Activated T-cell treated with anti-CD3 and anti-CD28 coated beads for 4 hours (primary cell): ENCODE results near the gene MAS1.
"Not testable (repeated sequence)": the region's sequence is repeated elsewhere in the genome, so short reads cannot be mapped to it uniquely, and the experiment has no call there.

Experiments
- DNase-seq: peaks from one replicate; pipeline ENCODE4 v3.0.0-alpha.2; 2020

MAS1 gene

GRCh38 chr6:159890792-159891191 lies at the start of gene MAS1:
TSS of gene MAS1 (plus strand) at chr6:159890988. CDS start at chr6:159906956, 15,968 bp downstream.
- DNase-seq: no peak

GRCh38 chr6:159842035-159842434 lies 48.8 kb upstream of the MAS1 start:
- no peak for DNase-seq

- no peak for DNase-seq
These were observed 45.8 kb upstream of the MAS1 start for GRCh38 chr6:159844737-159845645.

- DNase-seq: not testable (repeated sequence)
These were observed 42.2 kb upstream of the MAS1 start for GRCh38 chr6:159848552-159848951.

- not testable (repeated sequence) for DNase-seq
These were observed 40.9 kb upstream of the MAS1 start for GRCh38 chr6:159849851-159850250.

GRCh38 chr6:159852877-159853276 lies 37.9 kb upstream of the MAS1 start:
- no peak for DNase-seq

GRCh38 chr6:159853754-159854153 lies 37.0 kb upstream of the MAS1 start:
- no peak for DNase-seq

GRCh38 chr6:159854959-159855358 lies 35.8 kb upstream of the MAS1 start:
- no peak for DNase-seq

GRCh38 chr6:159858259-159858658 lies 32.5 kb upstream of the MAS1 start:
- DNase-seq: no peak

GRCh38 chr6:159860482-159860881 lies 30.3 kb upstream of the MAS1 start:
- DNase-seq: no peak

GRCh38 chr6:159862103-159862502 lies 28.7 kb upstream of the MAS1 start:
- no peak for DNase-seq

- DNase-seq: peak; percentile 19
These were observed 27.4 kb upstream of the MAS1 start for GRCh38 chr6:159863341-159863740.

GRCh38 chr6:159865226-159865920 lies 25.4 kb upstream of the MAS1 start:
- no peak for DNase-seq

GRCh38 chr6:159866286-159867247 lies 24.2 kb upstream of the MAS1 start:
- DNase-seq: no peak

- no peak for DNase-seq
These were observed 19.5 kb upstream of the MAS1 start for GRCh38 chr6:159871241-159871640.

- no peak for DNase-seq
These were observed 18.9 kb upstream of the MAS1 start for GRCh38 chr6:159871906-159872305.

- DNase-seq: no peak
These were observed 16.4 kb upstream of the MAS1 start for GRCh38 chr6:159874435-159874834.

GRCh38 chr6:159875194-159875593 lies 15.6 kb upstream of the MAS1 start:
- DNase-seq: no peak

- no peak for DNase-seq
These were observed 14.5 kb upstream of the MAS1 start for GRCh38 chr6:159876242-159876641.

GRCh38 chr6:159877256-159877808 lies 13.5 kb upstream of the MAS1 start:
- no peak for DNase-seq

GRCh38 chr6:159878341-159878740 lies 12.4 kb upstream of the MAS1 start:
- DNase-seq: no peak

- no peak for DNase-seq
These were observed 10.9 kb upstream of the MAS1 start for GRCh38 chr6:159879856-159880255.
